HCT116 (cell line): ENCODE measurements around the gene HPCAL1. TPM values are rescaled to one million over a fixed set of nuclear protein-coding genes. Genes with fewer than 3 reads are reported as not detected.
A peak's percentile ranks its signal among the peaks of the same experiment; 100 is the strongest.

Source experiments
- ATAC-seq: fragments of 200-7000 bp; cut with Tn5 transposase; 2 replicates; pipeline ENCODE4 v1.9.1; 2020; ENCODE audit warnings: mild to moderate bottlenecking, moderate library complexity
- BruUV-seq: library from RNA; stranded (reverse); fragments of 400-500 nt; replicated peaks from 2 replicates; lab custom pipeline; 2021; lab: Mats Ljungman, UMichigan
- CTCF ChIA-PET: fragments of 300-600 bp; sonication (Branson Sonifier 250); formaldehyde crosslinking; loops from one replicate; lab custom pipeline; 2021; ENCODE audit warnings: antibody characterized with exemption; lab: Charles Lee
- POLR2A ChIA-PET: fragments of 300-600, 350-600 bp; sonication (Branson Sonifier 250); formaldehyde crosslinking; loops from one replicate; lab custom pipeline; 2021; ENCODE audit warnings: antibody characterized with exemption; lab: Charles Lee
- RAD21 ChIA-PET, 2 experiments: fragments of 300-600 bp; sonication (Branson Sonifier 250); formaldehyde crosslinking; loops; one replicate each; lab custom pipeline; 2023; ENCODE audit warnings: low total read pairs in 2 of 2; ENCODE audit not compliant: uncharacterized antibody in 2 of 2, unreplicated experiment in 2 of 2, low non-redundant PET in 1 of 2; lab: Charles Lee
- DNase-seq: peaks from one replicate; pipeline ENCODE4 v3.0.0-alpha.2; 2010; ENCODE audit warnings: low read depth, low spot score
- H2AFZ ChIP-seq: fragments of 200-600 bp; shearing (Covaris generic), sonication (generic); 2 replicates; pipeline ENCODE4 v1.6.1; 2017; ENCODE audit warnings: low read depth, mixed run types, mixed read lengths, antibody characterized with exemption, low read length; ENCODE audit not compliant: poor library complexity, severe bottlenecking
- H3K27ac ChIP-seq: 2 replicates; pipeline ENCODE4 v1.5.1; 2012; ENCODE audit warnings: low read depth, low read length
- H3K27me3 ChIP-seq: fragments of 200-600 bp; sonication (generic); 2 replicates; pipeline ENCODE4 v1.6.1; 2016; ENCODE audit warnings: mixed run types, low read length, mixed read lengths; ENCODE audit not compliant: insufficient read depth
- H3K36me3 ChIP-seq, 2 experiments: fragments of 200-500 bp in 1 of 2; fragments of 200-600 bp in 1 of 2; sonication (Bioruptor generic) in 1 of 2; sonication (generic) in 1 of 2; 2 replicates each; pipeline versions ENCODE4 v1.5.1 to v1.6.1; 2014 to 2016; ENCODE audit warnings: low read length in 2 of 2, inconsistent platforms in 1 of 2, mixed read lengths in 1 of 2, mixed run types in 1 of 2; ENCODE audit not compliant: insufficient read depth in 2 of 2, control insufficient read depth in 1 of 2
- H3K4me1 ChIP-seq, 2 experiments: fragments of 200-600 bp in 1 of 2; sonication (generic) in 1 of 2; 2 replicates each; pipeline versions ENCODE4 v1.5.1 to v1.6.1; 2012 to 2017; ENCODE audit warnings: low read length in 2 of 2, inconsistent platforms in 1 of 2, mild to moderate bottlenecking in 1 of 2, mixed read lengths in 1 of 2, mixed run types in 1 of 2, moderate library complexity in 1 of 2; ENCODE audit not compliant: insufficient read depth in 2 of 2, control insufficient read depth in 1 of 2
- H3K4me2 ChIP-seq: fragments of 200-600 bp; sonication (generic); 2 replicates; pipeline ENCODE4 v1.6.1; 2017; ENCODE audit warnings: mixed run types, low read length, mixed read lengths
- H3K4me3 ChIP-seq, 2 experiments: fragments of 200-600 bp in 1 of 2; sonication (generic) in 1 of 2; replicated peaks in 1 of 2; 2 replicates each; pipeline ENCODE4 v1.5.1; 2011 to 2016; ENCODE audit warnings: low read length in 2 of 2, control low read depth in 1 of 2, low read depth in 1 of 2, mild to moderate bottlenecking in 1 of 2, mixed read lengths in 1 of 2, mixed run types in 1 of 2
- H3K79me2 ChIP-seq: fragments of 200-600 bp; sonication (generic); 2 replicates; pipeline ENCODE4 v1.6.1; 2017; ENCODE audit warnings: mild to moderate bottlenecking, mixed run types, low read length, moderate library complexity, mixed read lengths; ENCODE audit not compliant: insufficient read depth
- H3K9ac ChIP-seq: fragments of 200-600 bp; sonication (generic); 2 replicates; pipeline ENCODE4 v1.6.1; 2016; ENCODE audit warnings: low read length, mixed read lengths
- H3K9me2 ChIP-seq: fragments of 200-600 bp; sonication (generic), shearing (Covaris generic); 2 replicates; pipeline ENCODE4 v1.6.1; 2017; ENCODE audit warnings: mixed run types, mild to moderate bottlenecking, moderate library complexity; ENCODE audit not compliant: insufficient read depth
- H3K9me3 ChIP-seq, 2 experiments: fragments of 200-500 bp in 1 of 2; fragments of 200-600 bp in 1 of 2; sonication (Bioruptor generic) in 1 of 2; sonication (generic) in 1 of 2; 2 replicates each; pipeline ENCODE4 v1.6.1; 2014 to 2017; ENCODE audit warnings: low read length in 2 of 2, mixed read lengths in 2 of 2, inconsistent platforms in 1 of 2, low read depth in 1 of 2, mild to moderate bottlenecking in 1 of 2, mixed run types in 1 of 2, moderate library complexity in 1 of 2; ENCODE audit not compliant: control insufficient read depth in 1 of 2, insufficient read depth in 1 of 2
- H4K20me1 ChIP-seq: fragments of 200-600 bp; sonication (generic), shearing (Covaris generic); 2 replicates; pipeline ENCODE4 v1.6.1; 2017; ENCODE audit warnings: mixed run types, mild to moderate bottlenecking, moderate library complexity; ENCODE audit not compliant: insufficient read depth
- ATF3 ChIP-seq: IDR thresholded peaks from 2 replicates; pipeline ENCODE4 v1.6.1; 2012
- MAX ChIP-seq: IDR thresholded peaks from 2 replicates; pipeline ENCODE4 v1.6.1; 2012
- POLR2A ChIP-seq: IDR thresholded peaks from 2 replicates; pipeline ENCODE4 v1.7.0; 2011; ENCODE audit warnings: borderline replicate concordance; ENCODE audit not compliant: insufficient read depth, insufficient read length; ENCODE audit errors: extremely low read depth
- RAD21 ChIP-seq: IDR thresholded peaks from 2 replicates; pipeline ENCODE4 v1.6.1; 2012; ENCODE audit warnings: low read depth, mild to moderate bottlenecking
- REST ChIP-seq: IDR thresholded peaks from 2 replicates; pipeline ENCODE4 v1.6.1; 2012; ENCODE audit warnings: low read depth
- SIN3A ChIP-seq: IDR thresholded peaks from 2 replicates; pipeline ENCODE4 v1.6.1; 2012; ENCODE audit warnings: low read depth
- SP1 ChIP-seq: IDR thresholded peaks from 2 replicates; pipeline ENCODE4 v1.6.1; 2012; ENCODE audit warnings: low read depth
- TCF7L2 ChIP-seq: IDR thresholded peaks from 2 replicates; pipeline ENCODE4 v1.7.0; 2011; ENCODE audit warnings: borderline replicate concordance, inconsistent platforms; ENCODE audit not compliant: insufficient read depth, insufficient read length; ENCODE audit errors: extremely low read depth
- ZNF274 ChIP-seq: fragments of 200-500 bp; sonication (Bioruptor generic); IDR thresholded peaks from 2 replicates; pipeline ENCODE4 v1.6.1; 2014; ENCODE audit warnings: mild to moderate bottlenecking, low read depth, low read length, inconsistent platforms
- intact Hi-C: fragments of 100-400 bp; cut with micrococcal nuclease; formaldehyde crosslinking; loops from 2 replicates; pipeline ENCODE4 v1.10.0; 2022
- total RNA-seq: library from RNA; stranded (reverse); gene quantifications from one replicate; pipeline ENCODE4 v1.2.1, GENCODE V29; 2021; ENCODE audit not compliant: unreplicated experiment

The HPCAL1 gene
- total RNA-seq, 1 experiment from 2014 or later = 111 TPM

DNA sequence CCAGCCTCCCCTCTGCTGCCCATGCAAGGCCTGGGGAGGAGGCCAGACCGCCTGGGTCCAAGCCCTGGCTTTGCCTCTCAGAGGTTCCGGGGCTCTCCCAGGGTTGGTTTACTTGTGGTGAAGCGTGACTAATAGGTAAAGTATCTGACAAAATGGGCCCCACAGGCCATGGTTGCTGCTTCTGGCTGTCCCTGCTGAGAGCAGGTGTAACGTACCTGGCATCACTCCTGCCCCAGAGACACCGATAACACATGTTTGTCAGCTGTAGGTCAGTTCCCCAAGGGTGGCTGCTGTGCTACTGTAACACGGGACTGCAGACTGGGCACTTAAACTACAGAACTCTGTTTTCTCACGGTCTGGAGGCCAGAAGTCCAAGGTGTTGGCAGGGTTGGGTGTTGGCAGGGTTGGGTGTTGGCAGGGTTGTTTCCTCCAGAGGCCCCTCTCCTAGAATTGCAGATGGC is 111.3 kb downstream of the HPCAL1 start:
- CTCF ChIA-PET = no interaction called here
- Histone ChIP-seq H2AFZ (no peak overlapping the region), H3K79me2 (peaks cover 21% of the 10 kb centered on the region; the same call in 1 of the 2 replicates), H3K27ac (peak overlapping the region; percentile 39), H3K9me2 (no peaks in the 10 kb centered on the region), H3K36me3 (peaks cover 0 to 9% of the 10 kb centered on the region in 2 experiments; a peak in 1 of 4 replicates), H4K20me1 (no peaks in the 10 kb centered on the region), H3K4me3 (no peak overlapping the region), H3K27me3 (no peaks in the 10 kb centered on the region), H3K4me2 (peak overlapping the region; percentile 55), H3K4me1 (peaks cover 23 to 47% of the 10 kb centered on the region in 2 experiments), H3K9ac (peak overlapping the region; percentile 12; the same call in 1 of the 2 replicates), H3K9me3 (no peaks in the 10 kb centered on the region)
- intact Hi-C loops = no loop called here
- peak; percentile 47 for ATAC-seq
- POLR2A ChIA-PET = no interaction called here
- no TSS peak for BruUV-seq
- TF ChIP-seq TCF7L2 (no peak), POLR2A (no peak), RAD21 (no peak), SIN3A (no peak), SP1 (no peak), ATF3 (no peak), MAX (no peak), REST (no peak), ZNF274 (no peak)
- RAD21 ChIA-PET = no interaction called here
- DNase-seq = no peak
